ENCODE results near the gene CMPK2.
"Not testable (repeated sequence)": the region's sequence is repeated elsewhere in the genome, so short reads cannot be mapped to it uniquely, and the experiment has no call there.

Gene CMPK2

GRCh38 chr2:6866275-6866671 is 566 bp upstream of the CMPK2 start:
- TF ChIP-seq CTCF (IDR thresholded peaks at IDR 0.05; ENCODE audit: insufficient read depth, missing control alignments): no peak
- DNase-seq (ENCODE audit: insufficient read length, low spot score) (no peak), FAIRE-seq (no peak)

DNA sequence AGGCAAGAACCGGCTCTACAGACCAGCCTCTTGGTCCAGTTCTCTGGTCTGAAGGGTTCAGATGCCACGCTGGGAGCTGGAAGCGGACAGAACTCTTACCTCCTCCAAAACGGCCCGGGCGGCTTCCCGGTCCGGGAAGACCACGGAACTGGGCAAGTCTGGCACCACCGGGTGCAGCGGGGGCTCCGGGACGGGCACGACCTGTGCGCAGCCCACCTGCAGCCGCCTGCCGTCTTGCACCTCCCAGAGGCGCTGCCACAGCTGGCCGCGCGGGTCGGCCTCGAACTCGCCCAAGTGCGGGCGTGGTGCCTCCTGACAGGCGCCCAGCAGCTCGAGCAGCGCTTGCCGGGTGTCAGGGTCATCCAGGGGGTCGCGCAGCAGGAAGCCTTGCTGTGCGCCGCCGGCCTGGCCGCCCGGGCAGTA is 773 bp downstream of the CMPK2 start:
- no peak for FAIRE-seq
- DNase-seq (ENCODE audit: insufficient read length, low spot score): no peak
- no peak for TF ChIP-seq CTCF (IDR thresholded peaks at IDR 0.05; ENCODE audit: insufficient read depth, missing control alignments)

DNA sequence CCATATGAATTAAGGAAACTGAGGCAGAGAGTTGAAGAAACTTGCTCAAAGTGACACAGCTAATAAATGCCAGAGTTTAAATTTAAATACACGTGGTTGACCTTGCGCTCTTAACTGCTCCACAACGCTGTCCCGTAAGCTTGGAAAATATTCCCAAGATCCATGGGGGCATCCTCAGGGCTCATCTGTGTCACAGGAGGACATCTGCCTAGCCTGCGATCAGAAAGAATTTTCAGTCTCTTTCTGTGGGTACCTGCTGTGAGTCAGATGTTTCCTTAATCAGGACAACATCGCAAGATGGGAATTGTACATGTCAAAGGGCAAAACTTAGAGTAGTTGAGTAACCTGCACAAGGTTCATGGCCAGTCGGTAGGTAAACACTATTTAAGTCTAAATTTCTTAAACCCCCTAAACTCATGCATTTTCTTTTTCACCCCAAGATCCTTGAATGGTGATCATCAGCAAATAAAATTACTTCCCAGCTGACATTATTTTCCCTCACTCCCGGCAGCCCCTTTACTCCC is 1.4 kb downstream of the CMPK2 start:
- no peak for TF ChIP-seq CTCF (IDR thresholded peaks at IDR 0.05; ENCODE audit: insufficient read depth, missing control alignments)
- FAIRE-seq (no peak), DNase-seq (ENCODE audit: insufficient read length, low spot score) (no peak)

GRCh38 chr2:6863792-6864191 is 1.9 kb downstream of the CMPK2 start:
- DNase-seq (ENCODE audit: insufficient read length, low spot score) (no peak), FAIRE-seq (no peak)
- TF ChIP-seq CTCF (IDR thresholded peaks at IDR 0.05; ENCODE audit: insufficient read depth, missing control alignments): no peak

- TF ChIP-seq CTCF (IDR thresholded peaks at IDR 0.05; ENCODE audit: insufficient read depth, missing control alignments): no peak
- FAIRE-seq (no peak), DNase-seq (ENCODE audit: insufficient read length, low spot score) (no peak)
Measured at GRCh38 chr2:6860296-6860695, 5.4 kb downstream of the CMPK2 start.

DNA sequence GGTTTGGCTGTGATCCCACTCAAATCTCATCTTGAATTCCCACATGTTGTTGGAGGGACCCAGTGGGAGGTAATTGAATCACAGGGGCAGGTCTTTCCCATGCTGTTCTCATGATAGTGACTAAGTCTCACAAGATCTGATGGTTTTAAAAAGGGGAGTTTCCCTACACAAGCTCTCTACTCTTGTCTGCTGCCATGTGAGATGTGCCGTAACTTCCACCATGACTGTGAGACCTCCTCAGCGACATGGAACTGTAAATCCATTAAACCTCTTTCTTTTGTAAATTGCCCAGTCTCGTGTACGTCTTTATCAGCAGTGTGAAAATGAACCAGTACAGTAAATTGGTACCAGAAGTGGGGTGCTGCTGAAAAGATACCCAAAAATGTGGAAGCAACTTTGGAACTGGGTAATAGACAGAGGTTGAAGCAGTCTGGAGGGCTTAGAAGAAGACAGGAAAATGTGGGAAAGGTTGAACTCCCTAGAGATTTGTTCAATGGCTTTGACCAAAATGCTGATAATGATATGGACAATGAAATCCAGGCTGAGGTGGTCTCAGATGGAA is 7.2 kb downstream of the CMPK2 start:
- FAIRE-seq; DNase-seq (ENCODE audit: insufficient read length, low spot score): not testable (repeated sequence)

- no peak for TF ChIP-seq CTCF (IDR thresholded peaks at IDR 0.05; ENCODE audit: insufficient read depth, missing control alignments)
- DNase-seq (ENCODE audit: insufficient read length, low spot score) (no peak), FAIRE-seq (no peak)
Measured at GRCh38 chr2:6856548-6856920, 9.2 kb downstream of the CMPK2 start.
